Astrocyte of the cerebellum (primary cell): Measurements from ENCODE around the gene USP17L30.
"Not testable (repeated sequence)": the region's sequence is repeated elsewhere in the genome, so short reads cannot be mapped to it uniquely, and the experiment has no call there.

Source experiments
- DNase-seq: peaks from one replicate; pipeline ENCODE4 v3.0.0-alpha.2; 2011; ENCODE audit warnings: low read depth
- H3K4me3 ChIP-seq: 2 replicates; pipeline ENCODE4 v1.5.1; 2011; ENCODE audit warnings: mild to moderate bottlenecking, low read depth, low read length, moderate library complexity
- in situ Hi-C: cut with HindIII; loops from 2 replicates; pipeline ENCODE4 v1.10.0; 2017; ENCODE audit warnings: low sequenced_read_pairs
- TF ChIP-seq, protein P1 (sequence below): IDR thresholded peaks from 2 replicates; pipeline ENCODE4 v1.5.1; 2012; ENCODE audit warnings: low read length, low read depth, moderate library complexity, mild to moderate bottlenecking; ENCODE audit errors: missing control alignments

USP17L30 gene

DNA sequence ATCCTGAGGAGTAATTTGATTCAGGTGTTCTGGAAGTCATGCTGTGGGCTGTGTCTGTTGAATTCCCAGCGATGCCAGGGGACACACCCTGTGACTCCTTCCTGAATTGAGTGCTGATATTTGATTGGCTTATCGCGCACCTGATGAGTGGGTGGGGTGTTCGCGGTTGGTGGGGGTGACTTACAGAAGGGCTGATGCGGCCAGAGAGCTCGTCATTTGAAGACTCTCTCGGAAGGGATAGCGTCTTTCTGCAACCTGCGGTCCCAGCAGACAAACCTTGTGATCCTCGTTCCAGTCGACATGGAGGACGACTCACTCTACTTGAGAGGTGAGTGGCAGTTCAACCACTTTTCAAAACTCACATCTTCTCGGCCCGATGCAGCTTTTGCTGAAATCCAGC lies at the start of gene USP17L30:
Gene USP17L30, plus strand, starts transcription at position 301 of the 400 bp plus-strand sequence. Its CDS starts 0 bp downstream, at position 301.
- H3K4me3 ChIP-seq, in situ Hi-C loops, DNase-seq: not testable (repeated sequence)

GRCh38 chr4:9324191-9324590 lies 38.7 kb upstream of the USP17L30 start:
- H3K4me3 ChIP-seq, in situ Hi-C loops, DNase-seq: not testable (repeated sequence)

GRCh38 chr4:9324865-9325264 lies 38.1 kb upstream of the USP17L30 start, which contains the start of gene USP17L24:
TSS of gene USP17L24 (plus strand) at chr4:9325165. CDS start at chr4:9325165, 0 bp downstream.
- H3K4me3 ChIP-seq, DNase-seq, in situ Hi-C loops: not testable (repeated sequence)

DNA sequence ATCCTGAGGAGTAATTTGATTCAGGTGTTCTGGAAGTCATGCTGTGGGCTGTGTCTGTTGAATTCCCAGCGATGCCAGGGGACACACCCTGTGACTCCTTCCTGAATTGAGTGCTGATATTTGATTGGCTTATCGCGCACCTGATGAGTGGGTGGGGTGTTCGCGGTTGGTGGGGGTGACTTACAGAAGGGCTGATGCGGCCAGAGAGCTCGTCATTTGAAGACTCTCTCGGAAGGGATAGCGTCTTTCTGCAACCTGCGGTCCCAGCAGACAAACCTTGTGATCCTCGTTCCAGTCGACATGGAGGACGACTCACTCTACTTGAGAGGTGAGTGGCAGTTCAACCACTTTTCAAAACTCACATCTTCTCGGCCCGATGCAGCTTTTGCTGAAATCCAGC lies 33.3 kb upstream of the USP17L30 start, which contains the start of gene USP17L25:
Gene USP17L25, plus strand, starts transcription at position 301 of the 400 bp plus-strand sequence. Its CDS starts 0 bp downstream, at position 301.
- DNase-seq, in situ Hi-C loops, H3K4me3 ChIP-seq: not testable (repeated sequence)

- in situ Hi-C loops, H3K4me3 ChIP-seq, DNase-seq: not testable (repeated sequence)
Measured at GRCh38 chr4:9334358-9334757, 28.6 kb upstream of the USP17L30 start, which contains the start of gene USP17L26. TSS of gene USP17L26 (plus strand) at chr4:9334658. CDS start at chr4:9334658, 0 bp downstream.

- H3K4me3 ChIP-seq, in situ Hi-C loops, DNase-seq: not testable (repeated sequence)
Measured at GRCh38 chr4:9339103-9339502, 23.8 kb upstream of the USP17L30 start, which contains the start of gene USP17L5. TSS of gene USP17L5 (plus strand) at chr4:9339403. CDS start at chr4:9339403, 0 bp downstream.

- DNase-seq, H3K4me3 ChIP-seq, in situ Hi-C loops: not testable (repeated sequence)
Measured at GRCh38 chr4:9343848-9344247, 19.1 kb upstream of the USP17L30 start, which contains the start of gene USP17L27. TSS of gene USP17L27 (plus strand) at chr4:9344148. CDS start at chr4:9344148, 0 bp downstream.

- DNase-seq, H3K4me3 ChIP-seq, in situ Hi-C loops: not testable (repeated sequence)
Measured at GRCh38 chr4:9348593-9348992, 14.3 kb upstream of the USP17L30 start, which contains the start of gene USP17L28. TSS of gene USP17L28 (plus strand) at chr4:9348893. CDS start at chr4:9348893, 0 bp downstream.

- in situ Hi-C loops, H3K4me3 ChIP-seq, DNase-seq: not testable (repeated sequence)
Measured at GRCh38 chr4:9350866-9351265, 12.1 kb upstream of the USP17L30 start.

DNA sequence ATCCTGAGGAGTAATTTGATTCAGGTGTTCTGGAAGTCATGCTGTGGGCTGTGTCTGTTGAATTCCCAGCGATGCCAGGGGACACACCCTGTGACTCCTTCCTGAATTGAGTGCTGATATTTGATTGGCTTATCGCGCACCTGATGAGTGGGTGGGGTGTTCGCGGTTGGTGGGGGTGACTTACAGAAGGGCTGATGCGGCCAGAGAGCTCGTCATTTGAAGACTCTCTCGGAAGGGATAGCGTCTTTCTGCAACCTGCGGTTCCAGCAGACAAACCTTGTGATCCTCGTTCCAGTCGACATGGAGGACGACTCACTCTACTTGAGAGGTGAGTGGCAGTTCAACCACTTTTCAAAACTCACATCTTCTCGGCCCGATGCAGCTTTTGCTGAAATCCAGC lies 9.6 kb upstream of the USP17L30 start, which contains the start of gene USP17L29:
Gene USP17L29, plus strand, starts transcription at position 301 of the 400 bp plus-strand sequence. Its CDS starts 0 bp downstream, at position 301.
- H3K4me3 ChIP-seq, DNase-seq, in situ Hi-C loops: not testable (repeated sequence)

DNA sequence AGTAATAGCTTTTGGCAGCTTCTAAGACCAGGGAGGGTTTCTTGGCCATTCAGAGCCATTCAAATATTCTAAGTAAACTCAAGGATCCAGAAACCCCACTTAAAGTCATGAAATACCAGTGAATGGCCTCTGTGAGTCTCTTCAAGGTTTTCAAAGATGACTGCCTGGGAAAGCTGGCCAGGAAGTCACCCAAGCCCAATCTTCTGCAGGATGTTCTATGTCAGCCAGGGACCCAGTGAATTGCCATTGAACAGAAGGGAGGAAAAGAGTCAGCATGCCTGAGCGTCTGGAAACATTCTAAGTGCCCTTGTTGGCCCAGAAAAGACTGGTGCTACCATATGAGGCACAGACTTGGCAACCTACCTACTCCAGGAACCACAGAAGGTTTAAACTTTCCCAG lies 17.0 kb downstream of the USP17L30 start:
- DNase-seq, in situ Hi-C loops, H3K4me3 ChIP-seq: not testable (repeated sequence)

- H3K4me3 ChIP-seq = peak overlapping the region; percentile 24
Measured at GRCh38 chr4:9381012-9381534, 18.1 kb downstream of the USP17L30 start.

More at GRCh38 chr4:9381012-9381534, 18.1 kb downstream of the USP17L30 start:
- TF ChIP-seq, protein P1, sequence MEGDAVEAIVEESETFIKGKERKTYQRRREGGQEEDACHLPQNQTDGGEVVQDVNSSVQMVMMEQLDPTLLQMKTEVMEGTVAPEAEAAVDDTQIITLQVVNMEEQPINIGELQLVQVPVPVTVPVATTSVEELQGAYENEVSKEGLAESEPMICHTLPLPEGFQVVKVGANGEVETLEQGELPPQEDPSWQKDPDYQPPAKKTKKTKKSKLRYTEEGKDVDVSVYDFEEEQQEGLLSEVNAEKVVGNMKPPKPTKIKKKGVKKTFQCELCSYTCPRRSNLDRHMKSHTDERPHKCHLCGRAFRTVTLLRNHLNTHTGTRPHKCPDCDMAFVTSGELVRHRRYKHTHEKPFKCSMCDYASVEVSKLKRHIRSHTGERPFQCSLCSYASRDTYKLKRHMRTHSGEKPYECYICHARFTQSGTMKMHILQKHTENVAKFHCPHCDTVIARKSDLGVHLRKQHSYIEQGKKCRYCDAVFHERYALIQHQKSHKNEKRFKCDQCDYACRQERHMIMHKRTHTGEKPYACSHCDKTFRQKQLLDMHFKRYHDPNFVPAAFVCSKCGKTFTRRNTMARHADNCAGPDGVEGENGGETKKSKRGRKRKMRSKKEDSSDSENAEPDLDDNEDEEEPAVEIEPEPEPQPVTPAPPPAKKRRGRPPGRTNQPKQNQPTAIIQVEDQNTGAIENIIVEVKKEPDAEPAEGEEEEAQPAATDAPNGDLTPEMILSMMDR = peak; percentile 6
- DNase-seq, in situ Hi-C loops: not testable (repeated sequence)
